ENCODE measurements around the gene MATK. TPM values are rescaled to one million over a fixed set of nuclear protein-coding genes. Genes with fewer than 3 reads are reported as not detected.

The MATK gene
- total RNA-seq, 3 donors from 2014 or later = 1.8 to 5.6 (median 5.2) TPM

DNA sequence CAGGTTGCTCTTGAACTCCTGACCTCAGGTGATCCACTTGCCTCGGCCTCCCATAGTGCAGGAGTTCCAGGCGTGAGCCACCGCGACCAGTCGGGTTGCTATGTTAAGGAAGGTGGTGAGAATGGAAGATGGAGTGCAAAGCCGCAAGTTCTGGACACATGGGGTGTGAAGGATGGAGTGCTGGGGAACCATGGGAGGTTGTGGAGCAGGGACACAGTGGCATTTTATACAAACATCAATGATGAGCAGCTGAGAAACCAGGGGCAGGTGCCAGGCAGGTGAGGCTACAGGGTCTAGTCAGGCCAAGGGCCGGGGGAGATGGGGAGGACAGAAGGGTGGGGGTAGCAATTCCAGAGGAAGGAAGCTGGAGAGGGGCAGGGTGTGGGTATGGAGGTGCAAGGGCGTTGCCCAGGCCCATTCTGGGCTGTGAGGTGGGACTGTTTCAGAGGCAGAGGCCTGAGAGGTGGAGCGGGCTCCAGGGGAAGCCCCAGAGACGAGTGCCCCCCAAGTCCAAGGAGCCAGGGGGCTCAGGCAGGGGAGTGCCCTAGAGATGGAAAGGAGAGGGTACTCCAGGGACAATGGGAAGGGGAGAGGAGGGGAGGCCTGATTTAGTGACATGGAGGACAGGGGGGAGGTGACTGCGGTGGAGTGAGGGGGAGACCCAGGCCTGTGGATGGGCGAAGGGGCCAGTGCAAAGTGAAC is 12.2 kb downstream of the MATK start:
- DNase-seq (ENCODE audit: low spot score in 2 of 2) = no peak
- H3K4me3 ChIP-seq = no peak overlapping the region
- peaks cover 0 to 12% of the 10 kb centered on the region in 2 donors for H3K27me3 ChIP-seq
- intact Hi-C loops (cut with DNase I; ENCODE audit: low total_unique reads) = no loop called here
- no peaks in the 10 kb centered on the region for H3K36me3 ChIP-seq
- H3K4me1 ChIP-seq = no peaks in the 10 kb centered on the region
- no peak overlapping the region for H3K27ac ChIP-seq
- no peaks in the 10 kb centered on the region for H3K9me3 ChIP-seq
- TF ChIP-seq CTCF (IDR thresholded peaks at IDR 0.05) = no peak
- no peak for TF ChIP-seq POLR2AphosphoS5 (IDR thresholded peaks at IDR 0.05)
- no peak for TF ChIP-seq POLR2A (IDR thresholded peaks at IDR 0.05)

DNA sequence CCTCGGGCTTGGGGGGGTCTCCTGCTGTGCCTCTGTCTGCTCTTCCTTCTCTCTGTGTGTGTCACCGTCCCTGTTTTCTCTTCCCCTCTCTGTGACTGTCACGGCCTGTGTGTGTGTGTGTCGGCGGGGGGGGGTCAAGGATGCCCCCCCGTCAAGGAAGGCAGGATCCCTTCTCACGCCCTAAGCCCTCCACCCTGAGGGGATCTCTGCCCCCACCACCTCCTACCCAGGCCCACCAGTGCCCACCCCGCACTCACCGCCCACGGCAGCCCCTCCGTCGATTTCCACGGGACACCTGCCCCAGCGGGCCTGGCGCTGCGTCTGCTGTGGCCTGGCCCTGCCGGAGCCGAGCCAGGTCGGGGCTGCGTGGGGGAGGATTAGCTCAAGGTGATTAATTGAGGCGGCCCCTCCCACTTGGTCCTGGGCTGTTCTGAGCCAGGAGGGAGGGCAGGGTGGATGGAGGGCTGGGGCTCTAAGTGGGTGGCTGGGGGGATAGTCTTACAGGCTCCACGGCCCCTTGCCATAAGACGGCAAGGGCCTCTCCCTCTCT is 14.2 kb downstream of the MATK start, which contains the start of gene RAX2:
Gene RAX2, minus strand, starts transcription at position 323 of the 550 bp plus-strand sequence. CDS start 486 bp downstream, outside the sequence.
- TF ChIP-seq POLR2AphosphoS5 (IDR thresholded peaks at IDR 0.05) (no peak), CTCF (IDR thresholded peaks at IDR 0.05) (no peak), POLR2A (IDR thresholded peaks at IDR 0.05) (no peak)
- Histone ChIP-seq H3K27ac (no peak within 1 kb of the TSS), H3K9me3 (no peaks in the 10 kb centered on the region), H3K27me3 (no peaks in the 10 kb centered on the region), H3K36me3 (peaks cover 5% of the 10 kb centered on the region), H3K4me1 (no peaks in the 10 kb centered on the region), H3K4me3 (no peak within 1 kb of the TSS)
- intact Hi-C loops (cut with DNase I; ENCODE audit: low total_unique reads) = no loop called here
- no peak for DNase-seq (ENCODE audit: low spot score in 2 of 2)

- Histone ChIP-seq H3K9me3 (no peaks in the 10 kb centered on the region), H3K36me3 (peaks cover 6% of the 10 kb centered on the region), H3K27me3 (no peaks in the 10 kb centered on the region), H3K27ac (peak overlapping the region in 1 of 2 donors; percentile 19), H3K4me3 (peak overlapping the region in 2 of 3 donors; percentile 13 to 33), H3K4me1 (no peaks in the 10 kb centered on the region)
- DNase-seq (ENCODE audit: low spot score in 2 of 2) = no peak
- TF ChIP-seq POLR2AphosphoS5 (IDR thresholded peaks at IDR 0.05) (no peak), CTCF (IDR thresholded peaks at IDR 0.05) (no peak), POLR2A (IDR thresholded peaks at IDR 0.05) (no peak)
- intact Hi-C loops (cut with DNase I; ENCODE audit: low total_unique reads) = no loop called here
Measured at GRCh38 chr19:3771000-3771905, 14.9 kb downstream of the MATK start.

DNA sequence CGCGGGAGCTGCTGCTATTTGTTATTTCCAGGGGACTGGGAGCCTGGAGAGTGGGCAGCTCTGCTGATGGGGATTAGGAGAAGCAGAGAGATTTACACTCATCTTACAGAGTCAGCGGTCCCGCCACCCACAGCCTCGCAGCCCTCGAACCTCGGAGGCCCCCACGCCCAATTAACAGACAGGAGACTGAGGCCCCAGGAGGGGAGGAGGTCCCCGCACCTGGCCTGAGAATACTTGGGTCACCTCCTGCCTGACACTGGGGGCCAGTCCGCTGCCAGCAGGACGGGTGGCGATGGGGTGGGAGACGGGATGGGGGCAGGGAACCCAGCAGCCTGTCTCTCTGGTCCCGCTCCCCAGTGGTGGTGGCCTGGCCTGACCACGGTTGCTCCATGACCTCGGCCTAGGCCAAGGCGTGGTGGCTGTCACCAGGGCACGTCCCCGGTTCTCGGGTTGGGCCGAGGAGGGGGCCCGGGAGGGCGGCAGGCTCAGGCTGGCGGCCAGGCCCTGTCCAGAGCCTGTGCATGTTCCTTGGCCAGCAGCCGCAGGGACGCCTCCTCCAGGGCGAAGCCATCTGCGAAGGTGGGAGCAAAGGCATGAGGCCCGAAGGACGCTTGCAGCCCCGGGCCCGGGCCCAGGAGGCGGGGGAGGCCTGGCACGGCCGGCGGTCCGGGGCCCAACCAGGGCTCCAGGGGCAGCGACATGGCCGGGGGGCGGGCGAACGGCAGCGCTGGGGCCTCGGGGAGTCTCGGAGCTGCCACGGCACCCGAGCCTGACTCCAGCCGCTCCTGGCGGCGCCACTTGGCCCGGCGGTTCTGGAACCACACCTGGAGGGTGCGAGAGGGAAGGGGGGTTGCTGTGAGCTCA is 15.8 kb downstream of the MATK start:
- Histone ChIP-seq H3K27ac (peak overlapping the region in 1 of 2 donors; percentile 19), H3K4me1 (no peaks in the 10 kb centered on the region), H3K4me3 (peak overlapping the region in 2 of 3 donors; percentile 13 to 33), H3K36me3 (peaks cover 6% of the 10 kb centered on the region), H3K9me3 (no peaks in the 10 kb centered on the region), H3K27me3 (no peaks in the 10 kb centered on the region)
- no peak for TF ChIP-seq POLR2A (IDR thresholded peaks at IDR 0.05)
- intact Hi-C loops (cut with DNase I; ENCODE audit: low total_unique reads) = no loop called here
- no peak for DNase-seq (ENCODE audit: low spot score in 2 of 2)

DNA sequence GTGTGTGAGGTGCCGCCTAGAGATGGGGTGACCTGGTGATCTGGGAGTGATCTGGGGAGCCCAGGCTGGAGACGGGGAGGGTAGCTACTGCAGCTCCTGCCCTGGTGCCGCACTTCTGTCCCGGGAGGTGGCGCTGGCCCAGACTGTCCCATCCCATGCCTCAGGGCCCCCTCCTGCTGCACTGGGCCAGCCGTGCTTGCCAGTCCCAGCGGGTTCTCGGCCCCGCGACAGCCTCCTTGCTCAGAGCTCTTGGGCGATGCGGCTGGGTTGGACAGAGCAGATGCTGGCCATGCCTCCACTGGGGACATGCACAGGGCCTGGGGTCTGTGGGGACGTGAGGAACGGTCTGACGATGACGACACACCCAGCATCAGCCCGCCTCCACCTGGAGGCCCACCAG is 16.7 kb downstream of the MATK start:
- intact Hi-C loops (cut with DNase I; ENCODE audit: low total_unique reads) = no loop called here
- no peak for TF ChIP-seq CTCF (IDR thresholded peaks at IDR 0.05)
- no peak for TF ChIP-seq POLR2AphosphoS5 (IDR thresholded peaks at IDR 0.05)
- no peak for TF ChIP-seq POLR2A (IDR thresholded peaks at IDR 0.05)
- Histone ChIP-seq H3K27me3 (no peaks in the 10 kb centered on the region), H3K36me3 (peaks cover 6% of the 10 kb centered on the region), H3K4me3 (no peak overlapping the region), H3K9me3 (no peaks in the 10 kb centered on the region), H3K27ac (no peak overlapping the region), H3K4me1 (no peaks in the 10 kb centered on the region)
- no peak for DNase-seq (ENCODE audit: low spot score in 2 of 2)
